Liver (tissue), 9 donors: ENCODE data around the gene ARFGAP1. TPM values are rescaled to one million over a fixed set of nuclear protein-coding genes. Genes with fewer than 3 reads are reported as not detected.

Experiments
- DNase-seq: peaks from one replicate; pipeline ENCODE4 v3.0.0-alpha.2; 2017; ENCODE audit warnings: low spot score
- H3K27ac ChIP-seq, 2 donors: one replicate each; pipeline ENCODE4 v1.7.0; 2013; ENCODE audit warnings: inconsistent platforms in 2 of 2, low read length in 2 of 2, control low read depth in 1 of 2, low read depth in 1 of 2, mild to moderate bottlenecking in 1 of 2
- H3K27me3 ChIP-seq, 4 donors: one replicate each; pipeline versions ENCODE4 v1.6.1 to v1.7.0; 2013; ENCODE audit warnings: low read length in 3 of 4, inconsistent platforms in 1 of 4, mild to moderate bottlenecking in 1 of 4, moderate library complexity in 1 of 4; ENCODE audit not compliant: control insufficient read depth in 4 of 4, insufficient read depth in 4 of 4
- H3K36me3 ChIP-seq, 4 donors: one replicate each; pipeline versions ENCODE4 v1.6.1 to v1.7.0; 2013; ENCODE audit warnings: low read length in 3 of 4, mild to moderate bottlenecking in 3 of 4, low read depth in 1 of 4, moderate library complexity in 1 of 4; ENCODE audit not compliant: control insufficient read depth in 4 of 4, insufficient read depth in 3 of 4
- H3K4me1 ChIP-seq, 4 donors: one replicate each; pipeline versions ENCODE4 v1.6.1 to v1.7.0; 2013; ENCODE audit warnings: low read length in 3 of 4, mild to moderate bottlenecking in 3 of 4, moderate library complexity in 1 of 4; ENCODE audit not compliant: control insufficient read depth in 4 of 4, insufficient read depth in 4 of 4
- H3K4me3 ChIP-seq, 3 donors: one replicate each; pipeline versions ENCODE4 v1.6.1 to v1.7.0; 2013; ENCODE audit warnings: low read length in 3 of 3, control low read depth in 1 of 3, low read depth in 1 of 3, mild to moderate bottlenecking in 1 of 3
- H3K9ac ChIP-seq, 2 donors: one replicate each; pipeline ENCODE4 v1.7.0; 2013; ENCODE audit warnings: low read length in 2 of 2, mild to moderate bottlenecking in 2 of 2, moderate library complexity in 2 of 2, control low read depth in 1 of 2, low read depth in 1 of 2
- H3K9me3 ChIP-seq, 4 donors: one replicate each; pipeline versions ENCODE4 v1.6.1 to v1.7.0; 2013; ENCODE audit warnings: low read length in 3 of 4; ENCODE audit not compliant: control insufficient read depth in 4 of 4
- CTCF ChIP-seq: fragments of 150-350 bp; IDR thresholded peaks from 2 replicates; pipeline ENCODE4 v1.5.1; 2017; ENCODE audit warnings: improper control_type of control experiment, low read depth, low read length; ENCODE audit not compliant: missing input control
- EGR1 ChIP-seq, 2 donors: IDR thresholded peaks; 2 replicates each; pipeline ENCODE4 v1.6.1; 2016 to 2018; ENCODE audit warnings: antibody characterized with exemption in 2 of 2, low read depth in 2 of 2
- FOXA1 ChIP-seq: IDR thresholded peaks from 2 replicates; pipeline ENCODE4 v1.6.1; 2016; ENCODE audit warnings: antibody characterized with exemption
- FOXA2 ChIP-seq: IDR thresholded peaks from 2 replicates; pipeline ENCODE4 v1.6.1; 2016; ENCODE audit warnings: antibody characterized with exemption
- GABPA ChIP-seq, 2 donors: IDR thresholded peaks in 1 of 2; conservative IDR thresholded peaks in 1 of 2; 2 replicates each; pipeline ENCODE4 v1.6.1; 2016; ENCODE audit warnings: antibody characterized with exemption in 2 of 2, mild to moderate bottlenecking in 1 of 2, moderate library complexity in 1 of 2
- HNF4A ChIP-seq, 2 donors: conservative IDR thresholded peaks; 2 replicates each; pipeline ENCODE4 v1.6.1; 2016; ENCODE audit warnings: antibody characterized with exemption in 2 of 2, mild to moderate bottlenecking in 2 of 2
- HNF4G ChIP-seq: IDR thresholded peaks from 2 replicates; pipeline ENCODE4 v1.6.1; 2016; ENCODE audit warnings: antibody characterized with exemption
- JUND ChIP-seq, 2 donors: IDR thresholded peaks; 2 replicates each; pipeline ENCODE4 v1.6.1; 2016; ENCODE audit warnings: antibody characterized with exemption in 2 of 2
- NR2F2 ChIP-seq: IDR thresholded peaks from 2 replicates; pipeline ENCODE4 v1.6.1; 2016; ENCODE audit warnings: antibody characterized with exemption
- RAD21 ChIP-seq, 2 donors: IDR thresholded peaks; 2 replicates each; pipeline ENCODE4 v1.6.1; 2016; ENCODE audit warnings: antibody characterized with exemption in 2 of 2, mild to moderate bottlenecking in 2 of 2
- REST ChIP-seq: IDR thresholded peaks from 2 replicates; pipeline ENCODE4 v1.6.1; 2016; ENCODE audit warnings: antibody characterized with exemption, mild to moderate bottlenecking
- RXRA ChIP-seq, 2 donors: IDR thresholded peaks; 2 replicates each; pipeline ENCODE4 v1.6.1; 2017 to 2018; ENCODE audit warnings: antibody characterized with exemption in 2 of 2, mild to moderate bottlenecking in 1 of 2
- SP1 ChIP-seq: IDR thresholded peaks from 2 replicates; pipeline ENCODE4 v1.6.1; 2018; ENCODE audit warnings: antibody characterized with exemption, mild to moderate bottlenecking
- TAF1 ChIP-seq: conservative IDR thresholded peaks from 2 replicates; pipeline ENCODE4 v1.6.1; 2016; ENCODE audit warnings: antibody characterized with exemption, mild to moderate bottlenecking
- YY1 ChIP-seq: IDR thresholded peaks from 2 replicates; pipeline ENCODE4 v1.6.1; 2016; ENCODE audit warnings: antibody characterized with exemption, mild to moderate bottlenecking
- ZBTB33 ChIP-seq: IDR thresholded peaks from 2 replicates; pipeline ENCODE4 v1.6.1; 2016; ENCODE audit warnings: antibody characterized with exemption
- WGBS: extraction: QIAGEN DNeasy Blood & Tissue Kit; methylation state at CpG from one replicate; pipeline ENCODE4 v1.1.7; 2013; 5-methylcytosine and 5-hydroxymethylcytosine counted together
- polyA plus RNA-seq, 2 donors: library from polyadenylated mRNA; stranded (reverse) in 1 of 2; unstranded in 1 of 2; fragments of 200-250 nt in 1 of 2; fragments of >200 nt in 1 of 2; fragmentation: Nextera tagmentation in 1 of 2; extraction: Ambion mirVana in 1 of 2; gene quantifications; one replicate each; pipeline versions ENCODE4 v1.2.1 to v1.2.3, GENCODE V29; 2013 to 2015
- total RNA-seq, 2 donors: library from RNA; depleted of rRNA; stranded (reverse); fragments of >200 nt; gene quantifications; one replicate each; pipeline ENCODE4 v1.2.3, GENCODE V29; 2014
- TF ChIP-seq, protein P1 (sequence below): IDR thresholded peaks from 2 replicates; pipeline ENCODE4 v1.6.1; 2016; ENCODE audit warnings: antibody characterized with exemption
- TF ChIP-seq, protein P2 (sequence below): IDR thresholded peaks from 2 replicates; pipeline ENCODE4 v1.6.1; 2016; ENCODE audit warnings: antibody characterized with exemption
- donor health status: healthy.
- donor health status: healthy.
- donor health status: healthy.
- donor health status: healthy.
- donor health status: healthy.

ARFGAP1 gene
- total and polyA plus RNA-seq, 4 donors: 11.2 to 29.7 (median 21.8) TPM

DNA sequence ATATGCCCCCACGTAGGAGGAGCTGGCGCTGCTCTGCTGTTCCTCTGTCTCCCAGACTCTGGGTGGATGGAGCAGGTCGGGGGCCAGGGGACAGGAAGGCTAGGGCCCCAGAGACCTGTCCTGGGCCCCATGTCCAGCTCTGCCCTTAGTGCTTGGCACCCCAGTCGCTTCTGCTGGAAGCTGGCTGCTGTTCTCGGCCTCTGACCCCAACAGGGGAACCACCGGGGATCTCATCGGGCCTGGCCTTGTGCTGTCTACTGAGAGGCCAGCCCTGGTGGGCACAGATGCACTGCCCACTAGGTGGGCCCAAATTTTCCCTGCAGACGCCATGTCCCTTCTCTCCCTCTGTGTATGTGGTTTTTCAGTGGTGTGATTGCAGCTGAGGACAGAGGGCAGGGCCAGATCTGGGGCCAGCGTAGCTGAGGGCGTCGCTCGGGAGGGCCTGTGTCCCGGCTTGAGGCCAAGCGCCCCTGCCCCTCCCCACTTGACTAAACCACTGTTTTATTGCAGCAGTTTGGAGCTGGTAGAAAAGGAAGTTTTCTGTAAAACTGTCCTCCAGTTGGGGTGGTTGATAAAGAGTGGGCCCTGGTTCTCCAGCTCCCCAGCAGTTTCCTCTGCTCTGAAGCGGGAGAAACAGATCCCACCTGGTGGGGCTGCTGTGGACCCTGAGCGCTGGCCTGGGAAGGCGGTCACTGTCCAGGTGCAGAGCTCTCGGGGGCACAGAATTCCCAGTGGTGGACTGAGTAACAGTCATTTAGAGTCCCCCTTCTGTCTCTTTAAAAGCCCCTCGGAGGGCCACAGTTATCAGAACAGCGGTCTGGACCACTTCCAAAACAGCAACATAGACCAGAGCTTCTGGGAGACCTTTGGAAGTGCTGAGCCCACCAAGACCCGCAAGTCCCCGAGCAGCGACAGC, 14.4 kb downstream of the ARFGAP1 start (continued):
- no peak for TF ChIP-seq CTCF

DNA sequence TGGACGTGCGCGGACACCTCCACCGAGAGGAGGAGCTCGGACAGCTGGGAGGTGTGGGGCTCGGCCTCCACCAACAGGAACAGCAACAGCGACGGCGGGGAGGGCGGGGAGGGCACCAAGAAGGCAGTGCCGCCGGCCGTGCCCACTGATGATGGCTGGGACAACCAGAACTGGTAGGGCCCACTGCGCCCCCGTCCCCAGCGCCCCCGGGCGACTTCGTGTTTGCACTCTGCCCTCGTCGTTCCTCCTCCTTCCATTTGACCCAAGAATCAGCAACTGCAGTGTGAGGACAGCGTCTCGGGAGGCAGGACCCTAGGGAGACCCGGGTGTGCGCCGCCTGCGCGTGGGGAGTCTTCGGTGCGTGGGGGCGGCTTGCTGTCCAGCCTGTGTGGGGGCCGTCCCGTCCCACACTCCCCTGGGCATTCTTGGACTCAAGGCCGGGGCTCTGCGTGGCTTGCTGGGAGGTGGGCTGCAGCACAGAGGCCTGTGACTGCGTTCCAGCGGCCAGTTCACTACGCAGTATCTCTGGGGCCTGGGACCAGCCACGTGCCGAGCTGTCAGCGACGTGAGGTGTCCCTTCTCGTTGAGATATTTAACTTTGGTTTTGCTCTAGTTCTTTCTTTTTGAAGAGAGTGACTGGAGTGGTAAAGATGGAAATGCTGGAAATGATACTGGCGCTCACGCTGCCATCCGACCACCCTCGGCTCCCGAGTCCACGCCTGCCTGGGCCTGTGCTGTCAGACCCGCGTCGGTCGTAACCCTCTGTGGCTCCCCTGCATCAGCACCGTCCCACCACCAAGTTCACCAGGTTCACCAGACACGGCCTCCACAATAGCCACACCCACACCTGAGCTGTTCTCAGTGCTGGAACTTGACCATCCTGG, 15.3 kb downstream of the ARFGAP1 start:
- Histone ChIP-seq H3K36me3 (peaks cover 5 to 37% (median 6%) of the 10 kb centered on the region in 4 donors), H3K4me3 (no peak overlapping the region), H3K27ac (no peak overlapping the region), H3K9ac (no peak overlapping the region), H3K4me1 (peaks cover 4 to 5% (median 5%) of the 10 kb centered on the region in 4 donors), H3K27me3 (no peaks in the 10 kb centered on the region), H3K9me3 (no peaks in the 10 kb centered on the region)
- no peak for TF ChIP-seq SP1
- no peak for TF ChIP-seq RXRA (IDR thresholded peaks at IDR 0.05)
- no peak for TF ChIP-seq RAD21 (IDR thresholded peaks at IDR 0.05)
- TF ChIP-seq EGR1 (IDR thresholded peaks at IDR 0.05; ENCODE audit: low read depth in 2 of 2): no peak
- no peak for TF ChIP-seq YY1
- TF ChIP-seq JUND (IDR thresholded peaks at IDR 0.05): no peak
- TF ChIP-seq GABPA (IDR thresholded peaks at IDR 0.05 in 1 of 2, conservative IDR thresholded peaks at IDR 0.05 in 1 of 2): no peak
- TF ChIP-seq TAF1: no peak
- no peak for TF ChIP-seq REST
- TF ChIP-seq, protein P1, sequence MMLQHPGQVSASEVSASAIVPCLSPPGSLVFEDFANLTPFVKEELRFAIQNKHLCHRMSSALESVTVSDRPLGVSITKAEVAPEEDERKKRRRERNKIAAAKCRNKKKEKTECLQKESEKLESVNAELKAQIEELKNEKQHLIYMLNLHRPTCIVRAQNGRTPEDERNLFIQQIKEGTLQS: no peak
- no peak for TF ChIP-seq FOXA1
- TF ChIP-seq HNF4G: no peak
- no peak for TF ChIP-seq ZBTB33
- TF ChIP-seq, protein P2, sequence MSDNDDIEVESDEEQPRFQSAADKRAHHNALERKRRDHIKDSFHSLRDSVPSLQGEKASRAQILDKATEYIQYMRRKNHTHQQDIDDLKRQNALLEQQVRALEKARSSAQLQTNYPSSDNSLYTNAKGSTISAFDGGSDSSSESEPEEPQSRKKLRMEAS: no peak
- no peak for TF ChIP-seq NR2F2
- no peak for TF ChIP-seq HNF4A (conservative IDR thresholded peaks at IDR 0.05)
- TF ChIP-seq FOXA2: no peak
- TF ChIP-seq CTCF: no peak
- 95% methylated on average over 55 of the region's 55 CpGs for WGBS
- no peak for DNase-seq
